ENCODE results near the gene CIB4.

Gene CIB4

GRCh38 chr2:26562811-26563645 lies 78.1 kb downstream of the CIB4 start:
- no peak for DNase-seq (ENCODE audit: low read depth, low spot score)

GRCh38 chr2:26561918-26562810 lies 79.0 kb downstream of the CIB4 start:
- peak; percentile 11 for DNase-seq (ENCODE audit: low read depth, low spot score)
- H3K4me3 ChIP-seq (ENCODE audit: low read length): peak overlapping the region; percentile 34

More at GRCh38 chr2:26562811-26563645, 78.1 kb downstream of the CIB4 start:
- H3K4me3 ChIP-seq (ENCODE audit: low read length): peak overlapping the region; percentile 34; the same call in 1 of the 2 replicates

GRCh38 chr2:26561376-26561775 lies 79.8 kb downstream of the CIB4 start:
- H3K4me3 ChIP-seq (ENCODE audit: low read length): no peak overlapping the region
- DNase-seq (ENCODE audit: low read depth, low spot score): no peak

GRCh38 chr2:26560892-26561291 lies 80.3 kb downstream of the CIB4 start:
- no peak for DNase-seq (ENCODE audit: low read depth, low spot score)
- no peak overlapping the region for H3K4me3 ChIP-seq (ENCODE audit: low read length)

DNA sequence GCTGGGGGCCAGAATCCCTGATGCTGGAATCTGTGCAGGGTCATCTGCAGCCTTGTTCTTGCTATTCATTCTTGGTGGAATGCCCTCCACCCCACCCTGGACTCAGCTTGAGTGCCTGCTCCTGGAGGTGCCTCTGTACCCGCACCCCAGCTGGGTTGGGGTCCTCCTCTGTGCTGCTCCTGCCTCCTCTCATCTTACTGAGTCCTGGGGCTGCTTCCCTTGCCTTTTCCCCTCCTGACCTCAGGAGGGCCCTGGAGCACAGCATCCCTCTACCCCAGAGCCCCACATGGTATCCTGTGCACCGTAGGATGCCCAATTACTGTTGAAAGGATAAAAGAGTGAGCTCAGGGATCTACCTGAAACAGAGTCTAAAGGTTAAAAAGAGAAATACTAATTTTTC lies 81.6 kb downstream of the CIB4 start:
- no peak overlapping the region for H3K4me3 ChIP-seq (ENCODE audit: low read length)
- DNase-seq (ENCODE audit: low read depth, low spot score): no peak

- no peak for DNase-seq (ENCODE audit: low read depth, low spot score)
- no peak overlapping the region for H3K4me3 ChIP-seq (ENCODE audit: low read length)
These were observed 82.1 kb downstream of the CIB4 start for GRCh38 chr2:26559044-26559405.

DNA sequence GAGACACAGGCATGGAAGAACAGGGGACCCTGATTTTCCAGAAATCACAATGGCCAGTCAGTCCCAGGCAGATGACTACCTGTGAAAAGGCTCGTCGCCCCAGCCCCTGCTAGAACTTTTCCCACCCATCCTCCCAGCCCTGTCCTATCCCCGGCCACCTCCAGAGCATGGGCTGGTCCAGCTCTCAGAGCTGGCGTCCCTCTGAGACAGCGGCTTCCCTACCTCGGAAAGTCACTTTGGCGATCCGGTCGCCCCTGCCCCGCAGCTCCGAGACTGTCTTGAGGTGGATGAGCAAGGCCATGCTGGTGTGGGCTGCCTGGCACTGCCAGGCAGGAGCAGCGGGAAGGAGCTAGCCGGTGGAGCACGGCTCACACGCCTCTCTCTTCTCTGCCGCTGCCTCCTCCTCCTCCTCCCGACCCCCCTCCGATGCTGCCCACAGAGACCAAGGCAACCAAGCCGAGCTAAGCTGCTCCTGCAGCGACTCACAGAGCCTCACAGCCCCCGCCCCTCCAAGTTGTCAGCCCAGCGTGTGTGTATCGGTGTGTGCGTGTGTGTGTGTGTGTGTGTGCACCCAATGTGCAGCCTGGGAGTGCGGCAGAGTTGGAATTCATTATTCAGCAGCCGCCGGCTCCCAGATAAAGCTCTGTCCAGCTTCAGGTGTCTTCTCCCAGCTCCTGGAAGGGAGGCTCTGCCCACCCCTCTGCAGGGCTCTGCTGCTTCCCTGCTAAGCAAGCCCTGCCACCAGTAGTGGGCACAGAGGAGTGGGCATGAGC lies 82.7 kb downstream of the CIB4 start:
- no peak overlapping the region for H3K4me3 ChIP-seq (ENCODE audit: low read length)
- DNase-seq (ENCODE audit: low read depth, low spot score): no peak

GRCh38 chr2:26557244-26557925 lies 83.8 kb downstream of the CIB4 start:
- H3K4me3 ChIP-seq (ENCODE audit: low read length): no peak overlapping the region
- no peak for DNase-seq (ENCODE audit: low read depth, low spot score)

DNA sequence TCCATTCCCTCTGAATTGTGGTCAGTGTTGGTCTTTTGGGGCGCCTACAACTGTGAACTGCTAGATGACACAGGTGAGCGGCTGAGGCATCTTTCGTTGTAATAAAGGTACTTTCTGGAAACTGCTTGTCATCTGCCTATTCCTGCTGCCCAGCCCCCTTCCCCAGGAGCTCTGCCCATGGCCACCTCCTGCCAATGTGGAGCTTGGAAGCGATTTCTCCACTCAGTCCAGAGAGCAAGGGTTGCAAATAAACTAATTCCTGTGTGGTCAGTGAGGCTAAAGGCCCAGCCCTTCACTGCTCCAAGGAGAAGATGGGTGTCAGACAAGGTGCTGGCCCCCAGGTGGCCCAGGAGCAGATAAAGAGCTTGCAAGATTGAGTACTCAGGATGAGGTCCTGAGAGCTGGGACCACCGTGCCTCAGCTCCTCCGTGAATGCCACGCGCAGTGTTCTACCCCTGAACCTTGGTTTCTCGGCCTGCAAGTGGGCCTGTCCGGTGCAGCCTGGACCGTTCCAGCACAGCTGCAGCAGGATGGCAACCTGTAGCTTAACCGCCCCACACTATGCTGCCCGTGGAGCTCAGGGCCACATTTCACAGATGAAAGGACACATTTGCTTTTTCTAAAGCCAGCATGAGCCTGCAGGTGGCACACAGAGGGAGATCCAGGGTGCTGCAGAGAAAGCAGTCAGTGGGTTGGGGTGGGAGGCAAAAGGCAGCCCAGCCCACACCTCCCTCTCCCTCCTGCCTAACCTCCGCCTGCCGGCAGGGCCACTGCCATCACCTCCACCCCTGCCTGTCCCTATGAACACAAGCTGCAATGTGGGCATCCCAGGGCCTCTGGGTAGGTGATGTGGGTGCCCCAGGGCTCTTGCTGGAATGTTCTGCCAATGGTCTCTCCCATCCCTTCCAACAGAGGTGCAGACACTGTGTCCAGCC lies 84.6 kb downstream of the CIB4 start:
- H3K4me3 ChIP-seq (ENCODE audit: low read length): no peak overlapping the region
- peak; percentile 14 for DNase-seq (ENCODE audit: low read depth, low spot score)

DNA sequence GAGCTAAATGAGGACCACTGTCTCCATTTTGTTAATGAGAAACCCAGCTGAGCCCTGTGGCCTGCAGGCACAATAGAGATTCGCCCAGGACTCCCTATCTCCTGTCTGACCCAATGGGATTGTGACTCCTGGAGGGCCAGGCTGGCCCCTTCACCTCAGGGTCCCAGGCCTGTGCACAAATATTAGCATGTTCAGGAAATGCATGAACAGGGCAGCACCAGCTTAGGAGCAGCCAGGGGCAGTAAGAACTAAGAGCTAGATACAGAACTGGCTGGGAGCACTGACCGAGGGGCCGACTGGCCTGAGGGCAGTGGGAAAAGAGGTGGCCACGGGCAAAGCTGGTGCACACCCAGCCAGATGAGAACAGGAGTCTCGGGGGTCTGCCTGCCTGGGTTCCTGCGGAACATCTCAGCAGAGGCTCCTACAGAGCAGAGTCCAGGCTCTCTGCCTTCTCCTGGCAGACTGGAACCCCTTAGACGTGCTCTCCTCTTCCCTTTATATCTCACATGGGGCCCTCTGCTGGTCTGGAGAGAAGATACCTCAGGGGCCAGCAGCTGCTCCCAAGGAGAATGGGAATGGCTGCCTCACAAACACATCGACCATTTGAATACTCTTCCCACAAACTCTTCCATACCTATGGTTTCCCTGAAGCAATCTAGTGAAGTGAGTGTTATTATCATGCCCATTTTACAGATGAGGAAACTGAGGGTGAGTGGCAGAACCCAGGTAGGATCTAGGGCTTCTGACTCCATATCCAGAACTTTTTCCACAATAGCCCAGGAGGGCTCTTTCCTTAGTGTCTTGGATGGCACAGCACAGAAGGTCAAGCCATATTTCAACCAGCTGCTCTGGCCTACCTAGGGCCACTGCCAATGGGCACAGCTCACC lies 85.7 kb downstream of the CIB4 start:
- DNase-seq (ENCODE audit: low read depth, low spot score): no peak
- H3K4me3 ChIP-seq (ENCODE audit: low read length): no peak overlapping the region

DNA sequence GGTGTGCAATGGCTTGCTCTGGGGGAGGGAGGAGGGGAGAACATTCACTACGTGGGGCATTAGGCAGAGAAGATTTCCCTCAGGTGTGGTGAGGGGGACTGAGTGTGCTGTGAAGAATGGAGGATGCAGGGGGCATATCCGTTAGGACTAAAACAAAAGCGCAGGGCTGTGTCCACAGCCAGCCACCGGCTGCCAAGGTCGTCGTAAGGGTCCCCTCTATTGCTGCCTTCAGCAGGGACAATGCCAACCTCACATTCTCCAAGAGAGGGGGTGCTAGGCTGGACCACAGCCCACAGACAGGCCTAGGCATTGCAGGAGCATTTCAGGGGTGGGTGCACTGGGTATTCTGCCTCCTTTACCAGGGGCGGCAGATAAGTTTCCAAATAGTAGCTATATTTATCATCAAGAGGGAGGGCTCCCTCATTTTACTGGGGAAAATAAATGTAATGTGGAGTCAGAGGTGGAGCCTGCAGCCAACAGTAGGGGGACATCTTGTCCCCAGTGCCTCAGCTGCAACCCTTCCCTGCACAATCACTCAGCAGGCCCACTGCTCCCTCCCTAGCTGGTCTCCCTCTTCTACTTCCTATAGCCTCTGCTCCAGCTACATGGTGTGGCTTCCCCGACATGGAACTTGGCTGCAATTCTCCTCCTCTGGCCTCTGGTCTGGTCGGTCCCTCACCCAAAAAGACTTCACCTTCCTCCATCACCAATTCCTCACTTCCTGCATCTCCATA lies 88.4 kb downstream of the CIB4 start:
- no peak overlapping the region for H3K4me3 ChIP-seq (ENCODE audit: low read length)
- DNase-seq (ENCODE audit: low read depth, low spot score): no peak

DNA sequence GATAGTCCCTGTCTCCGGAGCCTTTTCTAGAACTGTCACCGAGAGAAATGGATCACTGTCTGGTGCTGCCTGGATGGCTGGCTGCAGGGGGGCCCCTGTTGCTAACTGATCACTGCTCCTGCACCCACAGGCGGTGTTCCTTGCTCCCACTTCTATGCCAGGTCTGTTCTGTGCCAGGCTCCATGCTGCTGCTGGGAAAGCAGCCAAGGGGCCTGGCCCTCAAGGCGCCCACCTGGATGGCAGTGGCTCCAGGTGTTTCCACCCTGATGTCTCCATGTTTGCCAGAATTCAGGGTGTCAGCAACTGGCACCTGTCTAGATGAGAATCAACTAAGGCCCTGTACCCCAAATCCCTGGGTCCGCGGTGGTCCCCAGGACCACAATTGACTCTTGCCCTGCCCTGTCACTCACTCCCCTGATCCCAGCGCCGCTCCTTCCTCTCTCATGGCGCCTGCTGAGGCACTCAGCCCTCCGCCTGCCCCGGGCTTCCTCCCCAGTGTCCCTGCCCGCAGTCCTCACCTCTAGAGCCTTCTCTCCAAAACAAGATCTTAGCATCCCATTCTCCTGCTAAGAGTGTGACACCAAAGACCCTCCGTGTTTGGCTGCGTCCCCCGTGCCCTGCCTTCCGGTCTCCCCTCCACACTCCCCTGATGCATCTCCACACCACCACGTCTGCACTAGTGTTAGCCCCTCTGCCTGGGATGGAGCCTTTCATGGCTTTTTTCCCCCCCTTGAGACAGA lies 90.7 kb downstream of the CIB4 start:
- DNase-seq (ENCODE audit: low read depth, low spot score): no peak
- no peak overlapping the region for H3K4me3 ChIP-seq (ENCODE audit: low read length)

GRCh38 chr2:26542676-26543505 lies 98.3 kb downstream of the CIB4 start:
- no peak for DNase-seq (ENCODE audit: low read depth, low spot score)
- H3K4me3 ChIP-seq (ENCODE audit: low read length): no peak overlapping the region

GRCh38 chr2:26542194-26542455 lies 99.0 kb downstream of the CIB4 start:
- DNase-seq (ENCODE audit: low read depth, low spot score): no peak

More at GRCh38 chr2:26542194-26542455, 99.0 kb downstream of the CIB4 start:
- H3K4me3 ChIP-seq (ENCODE audit: low read length): no peak overlapping the region
